ENCODE results near the gene PCDHGA4.

- TF ChIP-seq, protein P1, sequence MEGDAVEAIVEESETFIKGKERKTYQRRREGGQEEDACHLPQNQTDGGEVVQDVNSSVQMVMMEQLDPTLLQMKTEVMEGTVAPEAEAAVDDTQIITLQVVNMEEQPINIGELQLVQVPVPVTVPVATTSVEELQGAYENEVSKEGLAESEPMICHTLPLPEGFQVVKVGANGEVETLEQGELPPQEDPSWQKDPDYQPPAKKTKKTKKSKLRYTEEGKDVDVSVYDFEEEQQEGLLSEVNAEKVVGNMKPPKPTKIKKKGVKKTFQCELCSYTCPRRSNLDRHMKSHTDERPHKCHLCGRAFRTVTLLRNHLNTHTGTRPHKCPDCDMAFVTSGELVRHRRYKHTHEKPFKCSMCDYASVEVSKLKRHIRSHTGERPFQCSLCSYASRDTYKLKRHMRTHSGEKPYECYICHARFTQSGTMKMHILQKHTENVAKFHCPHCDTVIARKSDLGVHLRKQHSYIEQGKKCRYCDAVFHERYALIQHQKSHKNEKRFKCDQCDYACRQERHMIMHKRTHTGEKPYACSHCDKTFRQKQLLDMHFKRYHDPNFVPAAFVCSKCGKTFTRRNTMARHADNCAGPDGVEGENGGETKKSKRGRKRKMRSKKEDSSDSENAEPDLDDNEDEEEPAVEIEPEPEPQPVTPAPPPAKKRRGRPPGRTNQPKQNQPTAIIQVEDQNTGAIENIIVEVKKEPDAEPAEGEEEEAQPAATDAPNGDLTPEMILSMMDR (IDR thresholded peaks at IDR 0.05; ENCODE audit: poor library complexity) = no peak
- TF ChIP-seq EZH2 (IDR thresholded peaks at IDR 0.05; ENCODE audit: borderline replicate concordance) = no peak
Observed at GRCh38 chr5:141373673-141374317, 19.0 kb downstream of the PCDHGA4 start, which contains the start of gene PCDHGA6.

All from hepatocyte (in vitro differentiated cells).